Measurements from ENCODE around the gene RNF44.

Gene RNF44

GRCh38 chr5:176485176-176485575 is 52.0 kb downstream of the RNF44 start:
- no peak for TF ChIP-seq FOXP2 (optimal IDR thresholded peaks at IDR 0.05; ENCODE audit: borderline replicate concordance, extremely low read depth, extremely low read length, insufficient read depth)
- TF ChIP-seq REST (IDR thresholded peaks at IDR 0.05; ENCODE audit: insufficient read depth in 1 of 2, low read depth in 2 of 2, low read length in 2 of 2): no peak
- no peak for TF ChIP-seq SIN3A (IDR thresholded peaks at IDR 0.05; ENCODE audit: borderline replicate concordance, insufficient read depth, low read length)
- no peak for TF ChIP-seq TAF1 (IDR thresholded peaks at IDR 0.05; ENCODE audit: borderline replicate concordance, insufficient read depth, low read length)
- TF ChIP-seq POLR2AphosphoS5 (IDR thresholded peaks at IDR 0.05; ENCODE audit: low read depth, low read length): no peak

- no peak for TF ChIP-seq FOXP2 (optimal IDR thresholded peaks at IDR 0.05; ENCODE audit: borderline replicate concordance, extremely low read depth, extremely low read length, insufficient read depth)
- no peak for TF ChIP-seq SIN3A (IDR thresholded peaks at IDR 0.05; ENCODE audit: borderline replicate concordance, insufficient read depth, low read length)
- no peak for TF ChIP-seq REST (IDR thresholded peaks at IDR 0.05; ENCODE audit: insufficient read depth in 1 of 2, low read depth in 2 of 2, low read length in 2 of 2)
- no peak for TF ChIP-seq TAF1 (IDR thresholded peaks at IDR 0.05; ENCODE audit: borderline replicate concordance, insufficient read depth, low read length)
- TF ChIP-seq POLR2AphosphoS5 (IDR thresholded peaks at IDR 0.05; ENCODE audit: low read depth, low read length): no peak
Observed at GRCh38 chr5:176481711-176482110, 55.5 kb downstream of the RNF44 start.
